ENCODE data around the gene ZNF318.
"Not testable (repeated sequence)": the region's sequence is repeated elsewhere in the genome, so short reads cannot be mapped to it uniquely, and the experiment has no call there.

Gene ZNF318
- 51.2 to 54.2 reads per million in 2 donors for total RNA-seq

DNA sequence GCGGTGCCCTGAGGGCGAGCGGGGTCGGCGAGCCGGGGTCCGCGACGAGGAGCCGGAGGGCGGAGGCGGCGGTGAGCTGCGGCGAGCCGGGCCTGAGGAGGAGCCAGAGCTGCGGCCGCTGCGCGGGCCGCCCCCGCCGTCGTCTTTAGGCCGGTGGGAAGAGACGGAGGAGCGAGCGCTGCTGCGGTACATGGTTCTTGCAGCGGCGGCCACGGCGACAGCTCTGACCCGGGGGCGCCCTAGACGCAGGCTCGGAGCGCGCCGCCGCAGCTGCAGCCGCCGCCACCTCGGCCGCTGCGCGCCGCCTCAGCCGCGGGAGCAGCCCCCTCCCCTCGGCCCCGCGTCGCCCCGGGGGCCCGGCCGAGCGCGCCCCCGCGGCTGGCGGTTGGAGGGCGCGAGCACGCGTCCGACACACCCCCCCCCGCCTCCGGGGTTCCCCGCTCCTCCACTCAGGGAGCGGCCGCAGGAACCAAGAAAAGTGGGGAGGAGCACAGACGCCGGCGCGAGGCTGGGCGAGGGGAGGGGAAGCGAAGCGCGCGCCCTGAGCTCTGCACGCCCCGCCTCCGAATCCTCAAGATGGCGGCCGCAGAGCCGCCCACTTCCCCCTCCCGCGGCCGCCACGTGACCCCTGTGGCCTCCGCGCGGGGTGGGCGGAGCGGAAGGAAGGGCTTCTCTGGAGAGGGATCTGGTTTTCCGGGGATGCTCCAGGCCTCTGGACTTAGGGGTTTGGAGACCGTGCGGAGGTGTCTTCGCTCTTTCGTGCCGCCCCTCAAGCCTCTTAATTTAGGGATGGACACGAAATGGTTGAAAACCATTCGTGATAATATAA is at the start of gene ZNF318:
Gene ZNF318, minus strand, starts transcription at position 474 of the 829 bp plus-strand sequence. Its CDS starts 282 bp downstream, at position 192.
- peak; percentile 90 for DNase-seq

DNA sequence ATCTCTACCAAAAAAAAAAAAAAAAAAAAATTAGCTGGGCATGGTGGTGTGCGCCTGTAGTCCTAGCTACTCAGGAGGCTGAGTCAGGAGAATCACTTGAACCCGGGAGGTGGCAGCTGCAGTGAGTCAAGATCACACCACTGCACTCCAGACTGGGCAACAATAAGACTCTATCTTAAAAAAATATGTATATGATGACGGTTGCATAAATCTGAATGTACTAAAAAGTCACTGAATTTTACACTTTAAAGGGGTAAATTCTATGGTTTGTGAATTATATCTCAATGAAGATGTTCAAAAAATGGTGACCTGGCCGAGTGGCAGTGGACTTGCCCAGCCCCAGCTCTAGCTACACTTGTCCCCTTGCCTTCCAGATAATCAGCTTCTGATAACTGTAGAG is 47.5 kb upstream of the ZNF318 start:
- no peak for DNase-seq

- not testable (repeated sequence) for DNase-seq
Measured at GRCh38 chr6:43415275-43415674, 45.8 kb upstream of the ZNF318 start.

DNA sequence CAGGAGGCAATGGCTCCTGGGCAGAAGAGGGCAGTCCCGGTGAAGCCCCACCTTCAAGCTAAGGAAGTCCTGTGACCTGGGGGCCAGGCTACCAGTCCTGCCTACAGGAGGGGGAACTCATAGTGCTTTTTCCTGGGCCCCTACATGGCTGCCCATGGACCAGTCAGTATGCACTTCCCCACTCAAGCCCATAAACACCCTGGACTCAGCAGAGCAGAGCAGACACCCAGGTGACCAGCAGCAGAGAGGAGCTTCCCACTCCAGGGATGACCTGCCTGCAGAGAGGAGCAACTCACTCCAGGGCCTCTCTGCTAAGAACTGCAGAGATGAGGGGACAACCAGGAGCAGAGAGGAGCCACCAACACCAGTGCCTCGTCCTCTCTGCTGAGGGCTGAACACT is 43.6 kb upstream of the ZNF318 start:
- no peak for DNase-seq

- DNase-seq, result no peak
Measured at GRCh38 chr6:43412541-43412940, 43.1 kb upstream of the ZNF318 start.

DNA sequence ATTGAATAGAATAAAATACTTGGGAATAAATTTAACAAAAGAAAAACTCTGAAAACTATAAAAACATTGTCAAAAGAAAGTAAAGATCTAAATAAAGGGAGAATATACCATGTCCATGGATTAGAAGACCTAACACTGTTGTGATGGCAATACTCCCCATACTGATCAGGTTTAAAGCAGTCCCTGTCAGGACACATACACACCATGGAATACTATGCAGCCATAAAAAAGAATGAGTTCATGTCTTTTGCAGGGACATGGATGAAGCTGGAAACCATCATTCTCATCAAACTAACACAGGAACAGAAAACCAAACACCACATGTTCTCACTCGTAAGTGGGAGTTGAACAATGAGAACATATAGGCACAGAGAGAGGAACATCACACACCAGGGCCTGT is 41.3 kb upstream of the ZNF318 start:
- DNase-seq, result not testable (repeated sequence)

DNA sequence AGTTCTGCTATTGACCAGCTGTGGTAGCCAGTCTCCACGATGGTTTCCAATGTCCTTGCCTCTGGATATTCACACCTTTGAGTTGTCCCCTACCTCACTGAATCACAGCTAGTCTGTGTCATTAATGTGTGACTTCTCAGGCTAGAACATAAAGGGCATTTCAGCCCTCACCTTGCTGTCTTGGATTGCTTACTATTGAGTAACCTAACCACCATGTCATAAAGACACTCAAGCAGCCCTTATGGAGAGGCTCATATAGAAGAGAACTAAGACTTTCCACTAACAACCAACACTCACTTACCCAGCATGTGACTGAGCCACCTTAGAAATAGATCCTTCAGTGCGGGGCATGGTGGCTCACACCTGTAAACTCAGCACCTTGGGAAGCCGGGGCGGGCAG is 38.8 kb upstream of the ZNF318 start:
- no peak for DNase-seq

DNA sequence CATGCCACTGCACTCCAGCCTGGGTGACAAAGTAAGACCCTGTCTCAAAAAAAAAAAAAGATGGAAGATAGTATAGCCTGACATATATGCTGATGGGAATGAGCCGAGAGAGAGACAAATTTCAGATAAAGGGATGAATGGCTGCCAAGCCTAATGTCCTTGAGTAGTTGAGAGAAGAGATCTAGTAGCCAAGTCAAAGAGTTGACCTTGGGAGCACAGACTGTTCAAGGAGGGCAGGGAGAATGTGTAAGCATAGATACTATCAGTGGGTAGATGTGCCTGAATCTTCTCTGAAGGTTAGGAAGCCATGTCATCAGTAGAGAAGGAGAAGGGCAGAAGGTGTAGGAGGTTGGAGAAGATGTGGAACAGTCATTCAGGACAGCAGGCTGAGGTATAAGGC is 37.8 kb upstream of the ZNF318 start:
- DNase-seq, result no peak

- no peak for DNase-seq
Measured at GRCh38 chr6:43405354-43405753, 35.9 kb upstream of the ZNF318 start.

GRCh38 chr6:43402820-43403219 is 33.4 kb upstream of the ZNF318 start:
- no peak for DNase-seq

GRCh38 chr6:43401730-43402129 is 32.3 kb upstream of the ZNF318 start:
- no peak for DNase-seq

- DNase-seq, result no peak
Measured at GRCh38 chr6:43399932-43400487, 30.6 kb upstream of the ZNF318 start.

DNA sequence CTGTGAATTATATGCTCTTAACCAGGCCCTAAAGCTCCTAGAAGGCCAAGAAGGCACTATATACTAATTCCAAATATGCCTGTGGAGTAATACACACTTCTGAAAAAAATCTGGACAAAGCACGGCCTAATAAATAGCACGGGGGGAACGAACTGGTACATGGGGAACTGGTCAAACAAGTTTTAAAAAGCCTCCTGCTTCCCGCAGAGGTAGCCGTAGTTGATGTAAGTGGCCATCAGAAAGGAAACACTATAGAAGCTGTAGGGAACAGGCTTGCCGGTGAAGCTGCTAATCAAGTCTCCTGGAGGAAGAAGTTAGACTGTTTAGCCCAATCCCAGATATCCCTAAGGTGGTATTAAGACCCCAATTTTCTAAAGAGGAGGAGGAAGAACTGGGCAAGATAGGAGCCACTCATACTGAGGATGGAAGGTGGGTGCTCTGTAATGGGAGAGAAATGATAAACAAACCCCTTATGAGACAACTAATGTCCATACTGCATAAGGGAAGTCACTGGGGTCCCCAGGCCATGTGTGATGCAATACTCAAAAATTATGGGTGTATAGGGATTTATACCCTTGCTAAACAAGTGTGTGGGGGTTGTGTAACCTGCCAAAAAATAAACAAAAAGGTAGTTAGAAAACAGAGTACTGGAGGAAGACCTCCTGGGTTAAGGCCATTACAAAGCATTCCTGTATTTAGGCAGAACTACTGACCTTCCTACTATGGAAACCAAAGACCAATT is 27.1 kb upstream of the ZNF318 start:
- no peak for DNase-seq

- DNase-seq, result no peak
Measured at GRCh38 chr6:43395776-43396175, 26.3 kb upstream of the ZNF318 start.

GRCh38 chr6:43394982-43395381 is 25.5 kb upstream of the ZNF318 start:
- DNase-seq, result no peak

DNA sequence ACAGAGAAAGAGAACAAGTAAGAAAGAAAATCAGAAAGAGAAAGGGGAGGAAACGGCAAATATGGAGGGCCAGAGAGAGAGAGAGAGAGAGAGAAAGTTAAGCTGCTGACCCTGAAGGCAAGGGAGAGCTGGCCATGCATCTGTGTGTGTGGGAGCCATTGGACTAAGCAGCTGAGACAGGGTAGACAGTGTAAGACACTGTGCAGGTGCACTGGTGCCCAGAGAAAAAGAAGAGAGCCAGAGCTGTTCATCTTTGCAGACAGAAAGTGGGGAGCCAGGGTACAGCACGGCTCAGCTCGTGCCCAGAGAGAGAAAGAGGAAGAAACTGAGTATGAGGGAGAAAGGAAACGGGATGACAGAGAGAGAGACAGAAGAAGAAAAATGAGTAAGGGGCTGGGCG is 24.2 kb upstream of the ZNF318 start:
- no peak for DNase-seq

- not testable (repeated sequence) for DNase-seq
Measured at GRCh38 chr6:43393133-43393532, 23.7 kb upstream of the ZNF318 start.

- DNase-seq, result peak; percentile 46
Measured at GRCh38 chr6:43391440-43392031, 22.1 kb upstream of the ZNF318 start.

GRCh38 chr6:43390753-43391439 is 21.4 kb upstream of the ZNF318 start:
- DNase-seq, result not testable (repeated sequence)

DNA sequence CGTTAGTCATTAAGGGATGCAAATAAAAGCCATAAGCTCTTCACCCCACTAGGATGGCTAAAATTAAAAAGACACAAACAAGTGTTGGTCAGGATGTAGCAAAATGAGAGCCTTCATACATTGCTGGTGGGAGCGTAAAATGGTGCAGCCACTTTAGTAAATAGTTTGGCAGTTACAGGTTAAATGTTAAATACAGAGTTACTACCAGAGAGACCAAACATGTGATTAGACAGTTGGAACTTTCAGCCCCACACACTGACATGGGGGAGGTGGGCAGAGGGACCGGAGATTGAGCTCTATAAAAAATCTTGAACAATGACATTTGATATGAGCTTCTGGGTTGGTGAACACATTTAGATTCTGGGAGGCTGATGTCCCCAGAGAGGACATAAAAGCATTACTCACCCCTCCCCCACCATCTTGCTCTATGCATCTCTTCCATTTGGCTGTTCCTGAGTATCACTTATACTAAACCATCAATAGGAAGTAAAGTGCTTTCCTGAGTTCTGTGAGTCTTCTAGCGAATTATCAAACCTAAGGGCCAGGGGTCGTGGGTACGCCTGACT is 20.4 kb upstream of the ZNF318 start:
- no peak for DNase-seq

DNA sequence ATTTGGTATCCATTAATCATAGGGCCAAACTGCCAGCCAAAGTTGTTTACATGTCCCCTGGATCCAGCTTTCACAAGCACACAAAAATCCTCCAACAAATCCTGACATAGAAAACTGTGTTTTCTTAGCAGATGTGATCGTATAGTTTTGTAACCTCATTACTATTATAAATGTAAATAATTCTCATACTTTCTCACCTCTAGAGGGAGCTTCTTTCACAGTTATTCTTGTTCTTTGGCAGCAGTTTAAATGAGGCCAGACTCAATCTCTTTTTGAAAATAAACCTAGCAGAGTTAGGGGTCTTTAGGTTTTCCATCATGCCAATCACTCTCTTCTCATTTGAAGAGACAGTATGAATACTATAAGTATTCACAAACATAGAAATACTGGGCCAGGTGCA is 17.0 kb upstream of the ZNF318 start:
- no peak for DNase-seq

DNA sequence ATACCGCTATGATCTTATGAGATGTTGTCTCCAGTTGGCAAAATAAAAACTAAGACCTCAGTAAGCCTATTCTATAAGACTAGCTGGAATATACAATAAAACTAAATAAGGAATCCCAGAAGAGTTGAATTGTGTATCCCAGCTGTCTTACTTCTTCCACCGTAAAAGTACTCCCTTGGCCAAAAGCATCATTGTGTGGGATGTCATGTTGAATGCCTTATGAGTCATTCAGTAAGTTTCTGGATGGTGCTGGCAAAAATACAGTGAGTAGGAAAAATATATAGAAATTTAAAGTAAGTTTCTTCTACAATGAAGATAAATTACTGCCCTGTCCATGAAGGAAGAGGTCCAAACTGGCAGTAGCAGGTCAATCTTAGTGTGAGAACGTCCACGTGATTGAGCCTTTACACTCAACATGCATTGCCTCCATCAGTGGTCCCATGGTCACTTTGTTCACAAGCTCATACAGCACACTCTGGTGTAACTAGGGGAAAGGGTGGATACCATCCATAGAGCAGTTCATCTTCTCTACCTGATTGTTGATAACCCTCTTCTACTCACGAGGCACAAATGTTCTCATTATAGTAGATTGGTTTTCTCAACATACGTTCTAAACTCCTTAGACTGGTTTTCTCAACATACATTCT is 13.7 kb upstream of the ZNF318 start:
- DNase-seq, result no peak

Data from T-helper 9 cell (primary cell).